ENCODE data around the gene CXCL6. TPM values are rescaled to one million over a fixed set of nuclear protein-coding genes. Genes with fewer than 3 reads are reported as not detected.
A peak's percentile ranks its signal among the peaks of the same experiment; 100 is the strongest.

The CXCL6 gene
- total and polyA plus RNA-seq, 7 donors = 0.04 to 0.54 (median 0.14) TPM; not detected in 3

- Histone ChIP-seq H3K27ac (no peak overlapping the region), H3K4me3 (no peak overlapping the region), H3K36me3 (ENCODE audit: insufficient read depth in 1 of 2, low read depth in 1 of 2) (no peaks in the 10 kb centered on the region), H3K4me1 (no peaks in the 10 kb centered on the region), H3K27me3 (ENCODE audit: insufficient read depth in 3 of 3, low read length in 2 of 3) (peaks cover 0 to 5% (median 4%) of the 10 kb centered on the region in 3 donors), H3K9me3 (no peaks in the 10 kb centered on the region)
- TF ChIP-seq, protein P1, sequence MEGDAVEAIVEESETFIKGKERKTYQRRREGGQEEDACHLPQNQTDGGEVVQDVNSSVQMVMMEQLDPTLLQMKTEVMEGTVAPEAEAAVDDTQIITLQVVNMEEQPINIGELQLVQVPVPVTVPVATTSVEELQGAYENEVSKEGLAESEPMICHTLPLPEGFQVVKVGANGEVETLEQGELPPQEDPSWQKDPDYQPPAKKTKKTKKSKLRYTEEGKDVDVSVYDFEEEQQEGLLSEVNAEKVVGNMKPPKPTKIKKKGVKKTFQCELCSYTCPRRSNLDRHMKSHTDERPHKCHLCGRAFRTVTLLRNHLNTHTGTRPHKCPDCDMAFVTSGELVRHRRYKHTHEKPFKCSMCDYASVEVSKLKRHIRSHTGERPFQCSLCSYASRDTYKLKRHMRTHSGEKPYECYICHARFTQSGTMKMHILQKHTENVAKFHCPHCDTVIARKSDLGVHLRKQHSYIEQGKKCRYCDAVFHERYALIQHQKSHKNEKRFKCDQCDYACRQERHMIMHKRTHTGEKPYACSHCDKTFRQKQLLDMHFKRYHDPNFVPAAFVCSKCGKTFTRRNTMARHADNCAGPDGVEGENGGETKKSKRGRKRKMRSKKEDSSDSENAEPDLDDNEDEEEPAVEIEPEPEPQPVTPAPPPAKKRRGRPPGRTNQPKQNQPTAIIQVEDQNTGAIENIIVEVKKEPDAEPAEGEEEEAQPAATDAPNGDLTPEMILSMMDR (IDR thresholded peaks at IDR 0.05) = no peak
- ATAC-seq = no peak
- WGBS, 3 donors = 24 to 29% (median 24%) methylated on average over 7 to 8 of the region's 8 CpGs
- DNase-seq = no peak
- intact Hi-C loops (cut with DNase I) = no loop called here
Observed at GRCh38 chr4:73853718-73854473, 17.4 kb downstream of the CXCL6 start.

- Histone ChIP-seq H3K4me1 (no peaks in the 10 kb centered on the region), H3K4me3 (no peak overlapping the region), H3K27ac (no peak overlapping the region), H3K36me3 (ENCODE audit: insufficient read depth in 1 of 2, low read depth in 1 of 2) (no peaks in the 10 kb centered on the region), H3K9me3 (no peaks in the 10 kb centered on the region), H3K27me3 (ENCODE audit: insufficient read depth in 3 of 3, low read length in 2 of 3) (peaks cover 0 to 5% (median 4%) of the 10 kb centered on the region in 3 donors)
- no peak for ATAC-seq
- TF ChIP-seq, protein P1 (IDR thresholded peaks at IDR 0.05) = no peak
- WGBS, 3 donors = 77 to 83% (median 79%) methylated on average over 4 of the region's 4 CpGs
- intact Hi-C loops (cut with DNase I) = no loop called here
- DNase-seq = no peak
Observed at GRCh38 chr4:73855406-73855805, 18.9 kb downstream of the CXCL6 start.

DNA sequence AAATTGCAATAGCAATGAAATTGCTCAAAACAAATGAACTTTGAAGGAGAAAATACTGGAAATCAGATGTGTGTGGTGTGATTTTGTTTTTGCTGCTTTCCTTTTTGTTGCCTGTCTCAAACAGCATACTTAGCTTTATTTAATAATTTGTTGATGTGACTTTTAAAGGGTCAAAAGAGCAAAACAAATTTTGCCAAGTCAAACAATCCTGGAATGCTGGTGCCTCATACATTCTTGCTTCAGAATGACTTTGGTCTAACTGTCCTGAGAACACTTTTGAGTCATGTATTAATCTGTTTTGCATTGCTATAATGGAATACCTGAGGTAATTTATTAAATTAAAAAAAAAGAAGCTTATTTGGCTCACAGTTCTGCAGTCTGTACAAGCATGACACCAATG, 20.0 kb downstream of the CXCL6 start:
- no peak for DNase-seq
- Histone ChIP-seq H3K4me1 (no peaks in the 10 kb centered on the region), H3K9me3 (no peaks in the 10 kb centered on the region), H3K4me3 (no peak overlapping the region), H3K27ac (no peak overlapping the region), H3K27me3 (ENCODE audit: insufficient read depth in 3 of 3, low read length in 2 of 3) (peaks cover 0 to 5% (median 4%) of the 10 kb centered on the region in 3 donors), H3K36me3 (ENCODE audit: insufficient read depth in 1 of 2, low read depth in 1 of 2) (no peaks in the 10 kb centered on the region)
- ATAC-seq = peak in 1 of 4 donors; percentile 42
- intact Hi-C loops (cut with DNase I) = no loop called here
- TF ChIP-seq, protein P1 (IDR thresholded peaks at IDR 0.05) = no peak

- ATAC-seq (no peak), DNase-seq (no peak)
- no peaks in the 10 kb centered on the region for H3K27me3 ChIP-seq (ENCODE audit: insufficient read depth in 3 of 3, low read length in 2 of 3)
- no peaks in the 10 kb centered on the region for H3K36me3 ChIP-seq (ENCODE audit: insufficient read depth in 1 of 2, low read depth in 1 of 2)
- TF ChIP-seq, protein P1 (IDR thresholded peaks at IDR 0.05) = no peak
- no peaks in the 10 kb centered on the region for H3K4me1 ChIP-seq
- no peak overlapping the region for H3K4me3 ChIP-seq
- no peaks in the 10 kb centered on the region for H3K9me3 ChIP-seq
- no peak overlapping the region for H3K27ac ChIP-seq
- intact Hi-C loops (cut with DNase I) = loop anchor here in 1 of 2 donors (5.0 kb wide), 1 partner anchor 197 kb away; no protein-coding TSS in a partner anchor
Observed at GRCh38 chr4:73859614-73860088, 23.2 kb downstream of the CXCL6 start.
